Activated naive CD4-positive, alpha-beta T cell treated with anti-CD3 and anti-CD28 coated beads, Interleukin-2, amount 50 U/mL, for 16 hours (primary cell): ENCODE results near the gene UQCRFS1.
"Not testable (repeated sequence)": the region's sequence is repeated elsewhere in the genome, so short reads cannot be mapped to it uniquely, and the experiment has no call there.

Experiments used
- DNase-seq: peaks from one replicate; pipeline ENCODE4 v3.0.0-alpha.2; 2020

The UQCRFS1 gene

DNA sequence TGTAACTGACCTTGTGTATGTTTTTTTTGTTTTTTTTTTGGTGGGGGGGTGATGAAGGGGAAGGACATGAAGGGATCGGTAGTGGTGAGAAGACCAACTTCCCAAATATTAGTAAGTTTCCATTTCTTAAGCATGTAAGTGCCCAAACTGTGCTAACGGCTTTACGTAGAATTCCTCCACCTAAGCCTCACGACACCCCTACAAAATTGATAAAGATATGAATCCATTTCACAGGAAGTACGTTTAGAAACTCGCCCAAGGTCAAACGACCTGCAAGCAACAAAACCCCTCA lies 649 bp downstream of the UQCRFS1 start:
- DNase-seq: no peak

DNA sequence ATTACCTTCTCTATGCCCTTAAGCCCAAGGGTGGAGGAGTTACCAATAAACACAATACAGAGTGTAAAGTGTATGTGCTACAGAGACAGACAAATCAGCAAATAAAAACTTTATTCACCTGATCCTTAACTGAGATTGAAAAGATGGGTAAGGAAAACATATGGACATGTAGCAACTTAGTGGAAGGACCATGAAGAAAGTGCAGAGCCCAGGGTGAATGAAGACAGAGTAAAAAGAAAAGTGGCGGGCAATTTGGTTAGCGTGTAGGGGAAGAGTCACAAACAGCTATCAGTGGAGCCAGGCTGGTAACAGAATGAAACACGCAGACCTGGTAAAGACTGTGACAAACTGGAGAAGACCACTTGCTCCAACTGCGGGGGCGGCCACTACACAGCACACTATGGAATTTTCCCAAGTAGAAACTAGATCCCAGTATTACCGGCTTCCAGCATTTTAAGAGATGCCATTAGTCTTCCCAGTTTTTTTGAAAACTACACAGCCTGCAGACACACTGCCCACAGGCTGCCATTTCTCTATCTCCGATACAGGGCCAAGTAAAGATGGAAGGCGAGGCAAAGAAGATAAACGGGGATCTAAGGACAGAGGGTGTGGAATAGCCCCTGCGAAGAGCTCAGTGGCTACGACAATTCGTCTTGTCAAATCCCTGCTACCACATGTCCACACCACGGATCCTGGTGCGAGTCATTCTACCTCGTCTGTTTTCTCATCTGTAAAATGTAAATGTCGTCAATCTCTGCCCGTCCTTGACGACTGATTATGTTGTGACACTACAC lies 1.2 kb downstream of the UQCRFS1 start:
- no peak for DNase-seq

DNA sequence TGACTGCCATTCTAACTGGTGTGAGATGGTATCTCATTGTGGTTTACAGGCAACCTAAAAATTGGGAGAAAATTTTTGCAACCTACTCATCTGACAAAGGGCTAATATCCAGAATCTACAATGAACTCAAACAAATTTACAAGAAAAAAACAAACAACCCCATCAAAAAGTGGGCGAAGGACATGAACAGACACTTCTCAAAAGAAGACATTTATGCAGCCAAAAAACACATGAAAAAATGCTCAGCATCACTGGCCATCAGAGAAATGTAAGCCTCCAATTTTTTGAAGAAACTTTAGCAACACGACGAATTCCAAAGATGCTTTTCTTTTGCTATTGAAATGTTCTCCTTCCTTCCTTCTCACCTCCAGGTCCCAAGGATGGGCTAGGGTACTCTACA lies 1.9 kb downstream of the UQCRFS1 start:
- not testable (repeated sequence) for DNase-seq

DNA sequence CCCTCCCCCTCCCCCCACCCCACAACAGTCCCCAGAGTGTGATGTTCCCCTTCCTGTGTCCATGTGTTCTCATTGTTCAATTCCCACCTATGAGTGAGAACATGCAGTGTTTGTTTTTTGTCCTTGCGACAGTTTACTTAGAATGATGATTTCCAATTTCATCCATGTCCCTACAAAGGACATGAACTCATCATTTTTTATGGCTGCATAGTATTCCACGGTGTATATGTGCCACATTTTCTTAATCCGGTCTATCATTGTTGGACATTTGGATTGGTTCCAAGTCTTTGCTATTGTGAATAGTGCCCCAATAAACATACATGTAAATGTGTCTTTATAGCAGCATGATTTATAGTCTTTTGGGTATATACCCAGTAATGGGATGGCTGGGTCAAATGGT lies 2.4 kb downstream of the UQCRFS1 start:
- DNase-seq: not testable (repeated sequence)

DNA sequence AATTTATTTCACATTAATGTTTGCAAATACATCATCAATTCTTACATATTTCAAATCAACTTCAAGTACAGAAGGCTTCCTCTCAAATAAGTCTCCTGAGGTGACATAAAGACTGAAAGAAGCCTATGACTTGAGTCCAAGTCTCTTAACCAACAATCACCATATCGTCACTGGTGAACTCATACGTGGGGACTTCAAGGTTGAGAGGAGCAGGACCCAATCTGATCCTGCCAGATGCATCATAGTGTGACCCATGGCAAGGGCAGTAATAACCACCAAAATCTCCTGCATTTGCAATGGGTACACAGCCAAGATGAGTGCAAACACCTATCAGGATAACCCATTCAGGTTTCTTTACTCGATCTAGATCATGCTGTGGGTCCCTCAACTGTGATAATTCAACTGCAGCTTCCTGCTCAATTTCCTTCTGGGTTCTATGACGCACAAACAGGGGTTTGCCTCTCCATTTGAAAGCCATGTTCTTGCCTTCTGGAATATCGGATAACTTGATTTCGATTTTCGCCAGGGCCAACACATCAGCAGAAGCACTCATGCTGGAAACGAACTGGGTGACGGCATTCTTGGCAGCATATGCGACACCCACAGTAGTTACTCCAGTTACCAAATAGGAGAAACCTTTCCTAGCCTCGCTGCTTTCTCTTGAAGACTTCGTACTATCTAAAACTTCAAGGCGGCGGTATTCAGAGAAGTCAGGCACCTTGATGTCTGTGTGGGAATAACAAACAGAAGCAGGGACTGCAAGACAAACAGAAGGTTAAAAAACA lies 5.4 kb downstream of the UQCRFS1 start:
- DNase-seq: not testable (repeated sequence)

DNA sequence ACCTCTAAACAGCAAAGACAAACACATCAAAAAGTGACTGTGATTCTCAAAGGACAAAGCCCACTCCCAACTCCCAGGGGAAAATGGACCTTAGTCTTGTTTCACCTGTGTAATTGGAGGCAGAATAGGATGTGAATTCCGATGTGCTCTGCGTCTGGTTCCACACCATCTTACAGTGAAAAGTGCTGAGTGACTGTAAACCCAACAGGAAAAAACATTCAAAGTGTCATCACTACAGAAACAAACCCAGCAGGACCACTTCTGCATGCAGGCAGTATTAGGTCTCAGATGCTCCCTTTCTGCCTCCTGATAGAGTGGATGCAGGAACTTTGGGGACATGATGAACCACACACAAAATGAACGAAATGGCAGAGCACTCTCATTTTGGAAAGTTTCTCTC lies 6.5 kb downstream of the UQCRFS1 start:
- no peak for DNase-seq

DNA sequence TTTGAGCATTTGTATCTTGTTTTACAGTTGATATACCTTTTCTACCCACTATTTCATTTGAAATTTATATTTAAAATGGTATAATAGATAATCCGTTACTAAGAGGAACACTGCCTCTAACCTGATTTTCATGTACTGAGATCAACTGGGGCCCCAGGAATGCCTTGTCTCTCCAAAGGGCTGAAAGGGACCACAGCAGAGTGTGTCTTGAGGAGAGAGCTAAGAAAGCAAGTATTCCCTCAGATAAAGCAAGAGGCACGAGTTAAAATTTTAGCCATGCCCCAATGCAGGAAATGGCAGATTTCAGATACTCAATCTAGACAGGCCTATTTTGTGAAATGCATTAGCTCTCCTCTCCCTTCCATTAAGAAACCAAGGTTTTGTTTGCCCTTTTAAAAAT lies 10.7 kb downstream of the UQCRFS1 start:
- no peak for DNase-seq

DNA sequence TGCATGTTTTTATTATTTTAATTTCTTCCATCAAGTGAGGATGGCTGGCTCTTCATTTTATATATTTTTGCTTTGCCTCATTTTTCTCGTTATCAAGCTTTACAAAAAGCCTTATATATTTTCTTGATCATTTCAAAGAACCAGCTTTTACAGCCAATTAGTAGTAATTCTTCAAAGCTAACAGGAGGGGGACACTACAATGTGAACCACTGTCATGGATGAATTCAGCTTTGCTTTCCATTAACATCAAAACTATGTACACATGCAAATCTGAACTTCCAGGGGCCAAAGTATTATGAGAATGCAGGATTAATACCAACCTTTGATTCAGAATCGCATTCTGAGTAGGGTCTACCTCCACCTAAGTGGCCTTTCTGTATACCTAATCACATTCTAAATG lies 11.1 kb downstream of the UQCRFS1 start:
- no peak for DNase-seq

DNA sequence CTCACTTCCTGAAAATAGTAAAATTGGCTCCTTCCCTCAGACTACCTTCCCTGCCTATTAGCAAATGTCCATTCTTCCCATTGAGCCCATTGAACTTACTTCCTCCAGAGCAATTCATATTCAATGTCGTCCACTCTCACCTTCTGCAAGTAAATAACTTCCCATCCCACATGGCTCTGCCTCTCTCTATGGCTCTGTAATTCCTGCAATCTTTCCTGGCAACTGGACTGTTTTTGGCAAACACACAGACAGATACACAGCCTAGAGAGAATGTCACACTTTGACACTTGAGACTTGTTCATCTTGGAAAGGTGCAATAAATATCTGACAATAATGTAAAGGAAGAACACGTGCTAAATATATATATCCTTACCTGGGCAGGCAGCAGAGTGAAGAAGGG lies 18.3 kb downstream of the UQCRFS1 start:
- no peak for DNase-seq

DNA sequence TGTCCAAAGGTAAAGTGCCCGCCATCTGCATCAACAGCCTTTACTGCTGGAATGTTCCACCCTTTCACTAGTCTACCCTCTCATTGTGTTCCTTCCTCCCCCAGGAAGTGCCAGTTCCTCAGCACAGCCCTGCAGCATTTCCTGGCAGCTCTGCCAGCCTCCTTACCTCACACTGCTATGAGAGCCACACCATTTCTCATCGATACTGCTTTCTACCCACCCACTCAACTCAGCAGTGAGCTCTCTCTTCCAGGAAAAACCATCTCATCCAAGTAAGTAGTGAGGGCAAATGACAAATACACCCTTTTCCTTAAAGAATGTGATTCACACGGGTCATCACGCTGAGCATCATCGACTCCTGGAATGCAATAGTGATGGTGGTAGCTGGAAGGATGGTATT lies 19.8 kb downstream of the UQCRFS1 start:
- no peak for DNase-seq

DNA sequence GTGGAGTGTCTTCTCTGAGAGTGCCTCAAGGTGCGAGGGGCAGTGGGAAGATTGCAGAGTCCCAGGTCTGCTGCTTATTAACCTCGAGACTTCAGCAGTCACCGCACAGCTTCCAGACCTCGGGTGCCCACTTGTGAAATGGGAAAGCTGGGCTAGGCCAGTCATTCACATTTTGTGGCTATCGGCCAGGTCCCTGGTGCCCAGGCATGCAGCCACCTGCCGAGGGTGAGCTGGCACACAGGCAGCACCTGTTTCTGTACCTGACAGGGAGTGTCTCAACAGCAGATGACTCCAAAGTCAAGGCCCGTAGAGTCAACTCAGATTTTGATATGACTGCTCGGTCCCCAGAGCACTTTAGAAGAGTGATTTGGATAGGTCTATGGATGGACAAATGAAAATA lies 21.9 kb downstream of the UQCRFS1 start:
- no peak for DNase-seq

DNA sequence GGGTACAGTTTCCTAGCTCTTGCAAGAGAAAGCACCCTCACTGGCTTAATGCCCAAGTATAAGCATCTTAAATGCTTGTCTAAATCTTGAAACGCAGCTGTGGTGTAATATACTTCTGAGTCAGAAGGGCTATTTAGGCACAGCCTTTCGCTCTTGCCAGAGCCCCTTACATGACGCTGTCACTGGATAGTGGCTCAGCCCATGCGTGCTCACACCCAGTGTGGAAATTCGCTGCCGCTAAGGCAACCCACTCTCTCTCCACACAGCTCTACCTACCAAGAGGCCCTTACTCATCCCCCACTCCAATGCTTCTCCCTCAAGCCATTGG lies 24.0 kb downstream of the UQCRFS1 start:
- DNase-seq: no peak

DNA sequence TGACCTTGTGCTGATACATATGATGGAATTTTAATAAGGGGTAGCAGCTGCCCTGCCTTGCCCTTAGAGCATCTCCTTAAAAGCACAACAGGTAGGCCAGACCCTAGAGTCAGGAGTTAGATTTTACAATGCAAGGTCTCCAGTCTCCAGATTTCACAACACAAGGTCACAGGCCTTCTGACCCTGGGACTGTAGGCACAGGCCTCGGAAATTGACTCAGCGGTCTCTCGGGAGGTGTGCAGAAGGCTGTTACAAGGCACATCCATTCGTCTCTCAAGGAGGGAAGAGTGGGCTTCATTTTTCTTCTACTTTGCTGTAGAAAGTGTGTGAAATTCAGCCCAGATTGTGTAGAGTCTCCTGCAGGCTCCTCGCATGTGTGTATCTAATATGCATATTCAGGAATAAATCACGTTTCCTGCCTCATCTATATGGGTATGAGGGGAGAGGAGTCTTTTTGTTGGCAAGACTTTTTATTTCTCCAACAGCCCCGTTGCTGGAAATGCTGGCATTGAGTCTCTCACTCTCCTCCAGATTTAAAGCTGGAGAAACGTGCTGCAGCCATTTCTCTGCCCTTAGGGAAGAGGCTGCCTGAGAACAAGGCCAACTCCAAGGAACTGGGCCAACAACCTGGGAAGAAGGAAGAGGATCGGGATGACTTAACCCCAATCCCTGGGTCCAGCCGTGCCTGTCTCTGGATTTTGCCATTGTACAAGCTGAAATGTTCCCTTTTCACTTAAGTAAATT lies 24.5 kb downstream of the UQCRFS1 start:
- DNase-seq: no peak

DNA sequence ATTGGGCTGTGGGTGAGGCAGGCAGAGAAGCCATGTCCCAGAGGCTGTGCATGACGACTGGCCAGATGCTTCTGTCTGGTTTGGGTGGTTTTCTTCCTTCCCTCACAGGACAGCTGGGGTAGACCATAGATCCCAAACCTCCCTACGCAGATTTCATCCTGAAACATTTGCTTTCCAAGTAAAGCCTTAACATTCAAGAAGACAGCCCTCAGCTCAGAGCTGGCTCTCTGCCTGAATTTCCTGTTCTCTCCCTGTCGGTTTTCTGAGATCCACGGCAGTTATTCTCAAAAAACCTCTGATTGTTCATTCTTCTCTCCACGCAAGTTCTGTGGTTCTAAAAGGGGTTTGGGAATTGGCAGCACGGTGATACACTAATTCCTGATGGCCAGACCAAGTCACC lies 25.3 kb downstream of the UQCRFS1 start:
- no peak for DNase-seq

DNA sequence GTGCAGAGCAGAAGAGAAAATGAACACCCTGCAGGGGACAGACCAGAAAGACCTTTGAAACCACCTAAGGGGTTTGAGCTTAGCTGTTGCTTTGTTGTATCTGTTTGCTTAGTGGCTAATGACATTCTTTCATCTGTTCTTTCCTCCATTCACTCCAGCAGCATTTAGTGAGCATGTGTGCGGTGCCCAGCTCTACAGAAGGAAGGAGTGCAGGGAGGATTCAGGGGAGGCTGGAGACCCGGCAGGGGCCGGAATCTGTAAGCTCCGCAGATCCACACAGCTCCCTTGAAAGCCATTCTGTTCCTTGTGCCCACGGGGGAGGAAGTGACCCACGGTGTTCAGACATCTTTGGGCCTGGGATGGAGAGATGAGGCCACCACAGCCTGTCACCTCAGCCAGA lies 27.5 kb downstream of the UQCRFS1 start:
- no peak for DNase-seq

DNA sequence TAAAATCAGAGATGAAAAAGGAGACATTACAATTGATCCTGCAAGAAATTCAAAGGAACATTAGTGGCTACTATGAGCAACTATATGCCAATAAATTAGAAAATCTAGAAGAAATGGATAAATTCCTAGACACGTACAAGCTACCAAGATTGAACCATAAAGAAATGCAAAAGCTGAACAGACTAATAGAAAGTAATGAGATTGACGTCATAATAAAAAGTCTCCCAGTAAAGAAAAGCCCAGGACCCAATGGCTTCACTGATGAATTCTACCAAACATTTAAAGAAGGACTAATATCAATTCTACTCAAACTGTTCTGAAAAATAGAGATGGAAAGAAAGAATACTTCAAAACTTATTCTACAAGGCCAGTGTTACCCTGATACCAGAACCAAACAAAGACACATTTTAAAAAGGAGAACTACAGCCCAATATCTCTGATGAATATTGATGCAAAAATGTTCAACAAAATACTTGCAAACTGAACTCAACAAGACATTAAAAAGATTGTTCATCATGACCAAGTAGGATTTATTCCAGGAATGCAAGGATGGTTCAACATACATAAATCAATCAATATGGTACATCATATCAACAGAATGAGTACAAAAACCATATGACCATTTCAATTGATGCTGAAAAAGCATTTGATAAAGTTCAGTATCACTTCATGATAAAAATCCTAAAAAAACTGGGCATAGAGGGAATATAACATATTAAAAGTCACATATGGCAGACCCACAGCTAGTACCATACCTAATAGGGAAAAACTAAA lies 35.8 kb downstream of the UQCRFS1 start:
- no peak for DNase-seq

DNA sequence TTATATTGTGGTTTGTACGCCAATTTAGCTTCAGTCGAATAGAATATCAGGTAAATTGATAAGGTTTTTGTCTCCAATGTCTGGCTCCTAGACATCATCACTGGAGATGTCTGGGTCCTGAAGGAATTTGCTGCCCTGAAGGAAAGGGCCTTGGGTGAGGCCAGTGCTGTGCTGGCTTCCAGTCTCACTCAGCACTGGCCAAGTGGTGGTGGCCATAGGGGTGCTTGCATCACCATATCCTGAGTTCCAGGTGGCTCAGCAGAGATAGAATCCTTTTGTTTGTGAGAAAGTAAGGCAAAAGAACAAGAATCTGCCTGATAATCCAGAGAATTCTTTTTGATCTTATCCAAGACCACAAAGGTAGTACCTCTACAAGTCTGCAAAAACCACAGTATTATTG lies 39.1 kb downstream of the UQCRFS1 start:
- DNase-seq: no peak

DNA sequence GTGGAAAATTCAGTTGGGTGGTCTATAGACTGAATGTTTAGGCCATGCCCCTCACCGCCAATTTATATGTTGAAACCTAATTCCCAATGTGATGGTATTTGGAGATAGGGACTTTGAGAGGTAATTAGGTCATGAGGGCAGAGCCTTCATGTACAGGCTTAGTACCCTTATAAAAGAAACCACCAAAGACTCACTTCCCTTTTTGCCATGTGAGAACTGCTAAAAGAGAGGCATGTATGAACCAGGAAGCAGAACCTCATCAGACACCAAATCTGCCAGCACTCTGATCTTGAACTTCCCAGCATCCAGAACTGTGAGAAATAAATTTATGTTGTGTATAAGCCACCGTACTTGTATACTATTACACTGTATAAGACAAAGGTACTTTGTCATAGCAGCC lies 40.6 kb downstream of the UQCRFS1 start:
- DNase-seq: no peak

DNA sequence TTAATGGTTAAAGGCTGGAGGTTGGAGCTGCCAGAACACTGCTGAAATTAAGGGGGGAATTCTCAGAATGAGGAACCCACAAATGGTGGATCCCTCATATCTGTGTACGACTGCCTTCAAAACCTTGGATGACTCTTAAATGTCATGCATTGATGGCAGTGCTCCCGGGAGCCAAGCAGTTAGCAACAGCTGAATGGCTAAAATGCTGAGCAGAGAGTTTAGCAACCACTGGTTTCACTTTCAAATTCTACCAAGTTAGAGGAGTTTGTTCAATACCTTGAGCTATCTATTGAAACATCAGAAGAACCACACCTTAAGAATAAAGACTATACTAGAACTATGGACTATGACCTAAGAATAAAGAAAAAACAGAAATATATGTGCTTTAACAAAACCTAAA lies 41.4 kb downstream of the UQCRFS1 start:
- no peak for DNase-seq

DNA sequence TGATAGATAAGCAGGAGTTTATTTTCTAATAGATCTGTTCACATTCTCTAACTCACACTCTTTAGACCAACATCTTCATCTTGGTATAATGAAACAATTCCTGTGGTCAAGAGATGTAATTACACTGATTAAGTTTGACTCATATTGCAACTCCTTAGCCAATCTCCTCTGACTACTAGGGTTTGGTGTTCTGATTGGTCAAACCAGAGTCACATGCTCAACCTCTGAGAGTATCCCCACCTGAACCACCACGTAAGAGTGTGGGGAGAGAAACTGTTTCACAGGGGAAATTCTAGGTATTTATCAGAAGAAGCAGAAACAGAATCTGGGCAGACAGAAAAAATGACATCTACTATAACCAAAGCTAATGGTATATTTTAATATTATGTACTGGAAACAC lies 42.4 kb downstream of the UQCRFS1 start:
- DNase-seq: no peak

DNA sequence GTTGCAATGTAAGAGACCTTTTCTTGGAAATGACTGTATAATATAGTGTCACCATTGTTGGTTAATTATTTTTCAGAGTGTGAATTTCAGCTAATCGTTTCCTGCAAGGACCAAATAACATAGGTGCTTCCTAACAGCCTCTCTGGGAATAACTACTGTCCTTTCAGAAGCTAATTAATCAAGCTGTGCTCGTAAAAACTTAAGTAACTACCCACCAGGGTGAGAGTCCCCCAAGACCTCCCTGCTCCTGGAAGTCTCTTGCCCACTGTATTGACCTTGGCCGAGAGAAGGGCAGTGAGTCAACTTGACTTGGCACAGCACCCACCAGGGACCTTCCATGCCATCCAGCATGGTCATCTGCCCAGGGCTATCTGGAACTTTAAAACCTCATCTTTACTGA lies 50.3 kb downstream of the UQCRFS1 start:
- no peak for DNase-seq

DNA sequence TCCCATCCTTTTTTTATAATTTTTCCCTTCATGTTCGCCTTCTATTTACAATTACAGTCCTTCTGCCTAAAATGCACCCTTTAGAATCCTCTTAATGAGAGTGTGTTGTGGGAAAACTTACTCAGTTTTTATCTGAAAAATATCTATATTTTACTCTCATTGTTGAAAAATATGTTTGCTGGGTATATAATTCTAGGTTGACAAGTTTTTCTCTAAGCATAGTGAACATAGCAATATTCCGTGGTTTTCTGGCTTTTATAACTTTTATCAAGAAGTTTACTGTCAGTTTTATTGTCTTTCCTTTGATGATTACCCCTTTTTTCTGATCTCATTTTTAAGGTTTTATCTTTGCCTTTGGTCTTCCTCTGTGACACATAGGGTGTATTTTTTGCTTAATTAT lies 57.3 kb downstream of the UQCRFS1 start:
- DNase-seq: no peak
